HG02885 (cell line): Measurements from ENCODE around the gene SWAP70.
"Not testable (repeated sequence)": the region's sequence is repeated elsewhere in the genome, so short reads cannot be mapped to it uniquely, and the experiment has no call there.

Experiments
- ATAC-seq: cut with Tn5 transposase; IDR thresholded peaks from one replicate; pipeline ENCODE4 v1.9.1; 2021; ENCODE audit warnings: mild to moderate bottlenecking; ENCODE audit not compliant: unreplicated experiment, poor library complexity

SWAP70 gene

DNA sequence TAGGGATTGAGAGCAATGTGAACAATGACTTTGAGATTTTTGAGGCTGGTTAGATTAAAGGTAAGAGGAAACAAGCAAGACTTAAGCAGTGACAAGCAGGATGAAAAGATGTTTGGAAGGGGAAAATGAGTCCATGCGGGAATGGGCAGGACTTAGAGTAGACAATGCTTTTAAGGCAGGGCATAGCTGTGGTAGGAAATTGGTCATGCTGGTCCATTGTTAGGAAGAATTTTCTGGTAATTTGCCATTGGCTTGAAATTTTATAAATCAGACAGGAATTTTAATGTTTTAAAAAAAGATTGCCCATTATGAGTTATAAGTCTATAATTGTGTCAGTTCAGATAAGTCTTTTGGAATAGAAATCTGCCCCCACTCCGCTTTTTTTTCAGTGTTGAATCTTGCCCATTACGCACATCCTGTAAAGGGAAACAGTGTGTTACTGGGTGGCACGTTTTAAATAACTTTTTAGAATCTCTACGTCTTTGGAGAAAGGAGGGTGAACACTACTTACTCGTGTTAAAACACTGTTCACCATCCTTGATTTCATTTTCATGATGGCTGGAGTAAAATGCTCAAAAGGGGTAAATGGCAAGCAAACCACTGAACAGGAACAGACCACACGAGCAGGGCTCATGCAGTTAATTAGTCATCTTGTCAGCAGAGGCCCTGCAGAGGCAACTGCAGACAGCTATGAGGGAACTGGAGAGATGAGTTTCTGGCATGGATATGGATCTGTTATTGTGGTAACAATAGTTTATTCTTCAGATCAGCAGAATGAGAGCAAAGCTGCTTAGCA is 25.0 kb downstream of the SWAP70 start:
- peak; percentile 81 for ATAC-seq

DNA sequence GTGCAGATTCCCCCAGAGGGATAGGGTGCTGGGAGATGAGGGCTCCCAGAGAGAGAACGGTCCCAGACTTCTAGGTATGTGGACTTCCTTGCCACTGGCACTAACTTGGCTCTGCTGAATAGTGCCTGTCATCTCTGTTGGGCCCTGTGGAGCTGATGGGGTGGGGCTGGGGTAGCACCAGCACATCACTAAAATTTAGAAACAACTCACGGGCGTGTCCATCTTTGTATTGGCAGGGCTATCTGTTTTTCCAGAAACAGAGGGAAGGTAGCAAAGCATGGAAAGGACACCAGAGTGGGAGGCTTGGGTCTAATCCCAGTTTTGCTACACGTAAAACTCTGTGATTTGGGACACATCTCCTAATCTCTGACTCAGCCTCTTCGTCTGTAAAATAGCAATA is 25.8 kb downstream of the SWAP70 start:
- no peak for ATAC-seq

DNA sequence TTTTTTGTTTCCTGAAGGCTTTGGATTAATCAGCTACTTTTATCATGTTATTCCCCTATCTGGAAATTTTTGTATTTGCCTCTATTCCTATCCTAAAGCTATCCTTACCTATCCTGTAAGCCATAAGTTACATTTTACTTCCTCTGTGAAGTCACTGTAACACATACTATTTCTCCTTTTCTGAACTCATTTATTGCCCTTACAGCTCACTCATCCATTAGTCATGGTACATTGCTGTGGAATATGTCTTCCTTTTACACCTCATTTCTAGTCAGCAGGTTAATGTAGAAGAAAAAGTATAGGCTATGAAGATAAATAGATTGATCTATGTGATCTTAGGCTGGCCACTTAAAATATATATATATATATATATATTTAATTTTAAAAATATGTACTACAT is 28.0 kb downstream of the SWAP70 start:
- ATAC-seq: no peak

DNA sequence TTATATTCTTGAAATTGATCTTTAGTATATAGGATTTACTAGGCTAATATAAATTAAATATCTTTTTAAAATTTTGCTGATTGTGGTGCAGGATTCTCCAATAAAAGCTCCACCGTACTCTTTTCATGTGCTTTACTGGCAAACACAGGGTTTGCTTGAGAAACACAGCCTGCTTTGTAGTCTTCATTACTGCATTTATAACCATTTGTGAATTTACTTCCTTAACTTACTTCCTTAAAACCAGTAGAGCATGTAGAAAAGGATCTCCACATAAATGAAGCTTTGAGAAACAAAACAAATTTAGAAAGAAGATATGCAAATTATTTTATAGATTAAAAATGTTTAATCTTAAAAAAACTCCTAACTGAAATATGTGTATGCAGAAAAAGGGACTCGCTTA is 28.8 kb downstream of the SWAP70 start:
- no peak for ATAC-seq

DNA sequence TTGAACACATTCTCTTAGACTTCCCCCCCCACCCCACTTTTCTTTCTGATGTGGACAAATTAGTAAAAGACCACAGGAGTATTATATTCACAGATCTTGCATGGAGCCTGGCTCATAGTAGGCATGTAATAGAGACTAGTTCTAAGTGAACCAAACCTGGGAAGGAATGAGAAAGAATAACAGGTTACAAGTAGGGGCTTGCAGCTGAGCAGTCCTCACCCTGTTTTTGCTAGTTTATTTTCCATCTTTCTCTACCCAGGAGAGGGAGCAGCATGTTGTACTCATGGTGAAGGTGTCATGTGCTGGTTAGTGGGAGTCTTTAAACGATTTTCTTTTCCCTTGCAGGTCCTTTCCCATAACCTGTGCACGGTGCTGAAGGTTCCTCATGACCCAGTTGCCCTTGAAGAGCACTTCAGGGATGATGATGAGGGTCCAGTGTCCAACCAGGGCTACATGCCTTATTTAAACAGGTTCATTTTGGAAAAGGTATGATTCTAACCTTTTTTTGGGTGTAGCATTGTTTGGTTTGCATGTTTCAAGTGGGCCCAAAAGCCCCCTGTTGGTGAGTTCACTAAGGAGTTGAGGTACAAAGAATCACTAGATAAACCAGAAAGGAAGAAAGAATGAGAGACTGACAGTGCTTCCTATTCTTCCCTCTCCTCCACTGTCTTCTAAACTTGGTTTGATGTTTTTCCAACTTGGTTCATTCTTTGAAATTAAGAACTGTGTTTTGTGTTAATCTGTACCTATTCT is 30.1 kb downstream of the SWAP70 start:
- ATAC-seq: no peak

DNA sequence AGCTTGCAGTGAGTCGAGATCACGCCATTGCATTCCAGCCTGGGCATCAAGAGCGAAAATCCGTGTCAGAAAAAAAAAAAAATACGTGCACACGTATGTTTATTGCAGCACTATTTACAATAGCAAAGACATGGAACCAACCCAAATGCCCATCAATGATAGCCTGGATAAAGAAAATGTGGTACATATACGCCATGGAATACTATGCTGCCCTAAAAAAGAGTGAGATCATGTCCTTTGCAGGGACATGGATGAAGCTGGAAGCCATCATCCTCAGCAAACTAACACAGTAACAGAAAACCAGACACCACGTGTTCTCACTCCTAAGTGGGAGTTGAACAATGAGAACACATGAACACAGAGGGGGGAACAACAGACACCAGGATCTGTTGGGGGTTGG is 31.4 kb downstream of the SWAP70 start:
- not testable (repeated sequence) for ATAC-seq

DNA sequence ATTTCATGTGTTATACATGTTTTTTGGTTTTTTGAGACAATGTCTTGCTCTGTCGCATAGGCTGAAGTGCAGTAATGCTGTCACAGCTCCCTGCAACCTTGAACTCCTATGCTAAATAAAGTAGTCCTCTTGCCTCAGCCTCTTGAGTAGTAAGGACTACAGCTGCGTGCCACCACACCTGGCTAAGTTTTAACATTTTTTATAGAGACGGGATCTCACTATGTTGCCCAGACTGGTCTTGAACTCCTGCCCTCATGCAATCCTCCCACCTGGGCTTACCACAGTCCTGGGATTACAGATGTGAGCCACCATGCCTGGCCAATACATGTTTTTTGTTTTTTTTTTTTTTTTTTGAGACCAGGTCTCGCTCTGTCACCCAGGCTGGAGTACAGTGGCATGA is 33.9 kb downstream of the SWAP70 start:
- ATAC-seq: no peak

DNA sequence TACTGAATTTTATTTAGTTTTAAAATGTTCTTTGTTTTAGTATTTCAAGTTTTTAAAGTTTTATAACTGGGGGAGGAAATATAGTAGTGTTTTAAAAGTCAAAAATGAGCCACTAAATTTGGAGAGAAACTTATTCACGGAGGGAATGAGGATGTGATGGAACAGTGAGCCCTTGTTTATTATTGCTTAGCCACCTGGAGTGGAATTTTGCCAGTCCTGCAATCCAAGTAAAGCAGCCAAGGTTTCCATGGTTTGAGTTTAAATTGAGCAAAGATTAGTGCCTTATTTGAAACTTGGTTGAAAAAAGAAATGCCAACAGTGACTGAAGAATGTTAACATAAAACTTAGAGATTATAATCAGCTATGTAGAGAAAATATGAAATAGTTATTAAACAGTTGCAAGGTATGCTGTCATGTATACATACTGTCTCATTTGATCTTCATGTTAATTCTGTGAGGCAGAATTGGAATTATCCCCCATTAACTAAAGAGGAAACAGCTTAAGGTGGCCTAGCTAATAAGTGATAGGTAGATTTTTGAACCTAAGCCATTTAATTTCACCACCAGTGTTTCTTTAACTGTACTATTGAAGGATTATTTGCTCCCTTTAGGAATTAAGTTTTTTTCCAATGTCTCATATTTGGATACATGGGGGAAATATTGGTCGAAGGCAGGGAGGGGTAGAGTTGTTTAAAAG is 36.4 kb downstream of the SWAP70 start:
- no peak for ATAC-seq

DNA sequence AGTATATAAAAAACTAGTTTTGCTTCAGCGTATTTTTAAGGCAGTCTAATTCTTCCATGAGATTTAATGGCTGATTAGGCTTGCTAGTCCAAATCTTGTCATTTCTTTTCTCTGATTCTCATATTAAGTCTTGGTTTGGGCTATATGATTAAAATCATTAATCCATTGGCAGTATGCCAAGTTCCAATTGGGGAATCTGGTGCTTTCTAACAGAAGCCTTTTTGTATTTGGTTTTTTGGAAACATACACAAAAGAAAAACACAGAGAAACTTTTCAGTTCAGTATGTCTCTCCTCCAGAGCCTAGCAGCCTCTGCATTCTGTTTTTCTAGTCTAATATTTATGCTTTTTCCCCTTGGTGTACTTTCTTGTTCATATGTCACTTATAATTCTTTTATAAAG is 37.9 kb downstream of the SWAP70 start:
- ATAC-seq: no peak

DNA sequence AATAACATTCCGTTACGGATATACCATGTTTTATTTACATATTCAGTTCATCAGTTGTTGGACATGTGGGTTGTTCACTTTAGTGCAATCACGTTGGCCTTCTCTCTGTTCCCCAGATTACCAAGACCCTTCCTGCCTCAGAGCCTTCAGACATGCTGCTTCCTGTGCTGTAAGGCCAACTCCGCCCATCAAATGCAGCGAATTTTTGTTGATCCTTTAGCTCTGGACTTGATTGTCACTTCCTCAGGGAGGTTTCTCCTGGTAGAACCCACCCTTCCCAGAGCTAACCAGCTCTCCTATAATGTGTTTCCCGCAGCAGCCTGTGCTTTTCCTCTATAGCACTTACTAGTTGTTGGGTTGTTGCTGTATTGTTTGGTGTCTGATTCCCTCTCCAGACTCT is 39.4 kb downstream of the SWAP70 start:
- ATAC-seq: no peak

DNA sequence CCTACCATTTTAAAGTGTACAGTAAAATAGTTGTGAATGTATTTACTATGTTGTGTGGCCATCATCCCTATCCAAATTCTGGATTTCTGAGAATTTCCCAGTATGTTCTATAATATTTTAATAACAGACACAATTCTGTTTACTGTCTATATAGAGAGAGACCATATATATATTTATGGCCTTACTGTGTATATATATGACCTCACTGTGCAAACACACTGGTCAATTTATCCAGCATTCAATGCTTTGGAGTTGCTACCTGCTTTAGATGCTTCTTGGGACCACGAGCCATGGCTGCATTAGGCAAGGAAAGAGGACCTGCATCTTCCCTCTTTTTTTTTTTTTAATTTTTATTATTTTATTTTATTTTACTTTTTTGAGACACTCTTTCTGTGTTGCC is 40.2 kb downstream of the SWAP70 start:
- no peak for ATAC-seq

DNA sequence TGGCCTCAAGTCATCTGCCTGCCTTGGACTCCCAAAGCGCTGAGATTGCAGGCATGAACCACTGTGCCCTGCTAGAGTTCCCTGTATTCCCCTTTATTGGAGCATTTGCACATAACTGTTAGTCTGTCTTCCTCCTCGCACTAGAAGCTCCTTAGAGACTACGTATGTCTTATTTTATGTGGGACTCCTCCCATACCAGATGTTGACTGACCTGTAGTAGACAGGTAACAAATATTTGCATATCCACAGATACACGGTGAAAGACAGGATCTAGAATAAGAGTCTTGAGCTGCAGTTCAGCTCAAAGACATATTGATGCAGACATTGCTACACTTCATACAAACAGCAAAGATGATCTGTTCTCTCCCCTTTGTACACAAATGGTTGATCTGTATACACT is 40.7 kb downstream of the SWAP70 start:
- no peak for ATAC-seq

DNA sequence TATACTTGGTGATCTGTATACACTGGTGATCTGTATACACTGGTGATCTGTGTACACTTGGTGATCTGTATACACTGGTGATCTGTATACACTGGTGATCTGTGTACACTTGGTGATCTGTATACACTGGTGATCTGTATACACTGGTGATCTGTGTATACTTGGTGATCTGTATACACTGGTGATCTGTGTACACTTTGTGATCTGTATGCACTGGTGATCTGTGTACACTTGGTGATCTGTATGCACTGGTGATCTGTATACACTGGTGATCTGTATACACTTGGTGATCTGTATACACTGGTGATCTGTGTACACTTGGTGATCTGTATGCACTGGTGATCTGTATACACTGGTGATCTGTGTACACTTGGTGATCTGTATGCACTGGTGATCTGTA is 41.5 kb downstream of the SWAP70 start:
- ATAC-seq: not testable (repeated sequence)

DNA sequence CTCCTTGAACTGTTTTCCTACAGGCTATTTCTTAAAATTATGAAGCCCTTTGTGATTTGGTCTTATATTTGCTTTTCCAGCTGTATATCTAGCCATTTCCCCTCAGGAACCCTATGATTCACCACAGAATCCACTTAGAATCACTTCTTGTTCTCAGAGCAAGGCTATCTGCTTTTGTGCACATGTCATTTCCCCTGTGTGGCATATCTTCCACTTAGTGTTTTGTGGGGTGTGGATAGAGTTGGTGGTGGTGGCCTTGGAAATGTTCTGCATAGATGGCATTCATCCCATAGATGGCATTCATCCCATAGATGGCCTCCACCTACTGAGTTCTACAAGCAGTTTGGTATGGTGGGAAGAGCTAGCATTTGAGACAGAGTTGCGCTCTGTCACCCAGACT is 44.7 kb downstream of the SWAP70 start:
- ATAC-seq: no peak

DNA sequence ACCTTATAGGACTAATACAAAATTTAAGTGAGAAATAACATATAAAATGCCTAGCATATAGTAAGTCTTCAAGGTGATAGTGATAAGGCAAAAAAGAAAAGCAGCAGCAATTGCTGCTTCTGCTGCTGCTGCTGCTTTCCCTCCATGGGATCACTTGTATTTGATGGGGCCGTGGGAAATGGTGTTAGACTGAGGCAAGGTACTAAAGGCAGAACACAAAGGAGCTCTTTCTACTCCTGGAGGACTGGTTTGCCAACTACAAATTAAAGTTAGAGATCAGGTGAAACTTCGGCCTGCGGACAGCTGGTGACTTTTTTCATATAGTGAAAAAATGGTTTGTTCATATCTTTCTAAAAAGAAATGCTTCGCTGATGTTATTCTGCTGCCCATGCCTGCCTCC is 46.3 kb downstream of the SWAP70 start:
- ATAC-seq: no peak

DNA sequence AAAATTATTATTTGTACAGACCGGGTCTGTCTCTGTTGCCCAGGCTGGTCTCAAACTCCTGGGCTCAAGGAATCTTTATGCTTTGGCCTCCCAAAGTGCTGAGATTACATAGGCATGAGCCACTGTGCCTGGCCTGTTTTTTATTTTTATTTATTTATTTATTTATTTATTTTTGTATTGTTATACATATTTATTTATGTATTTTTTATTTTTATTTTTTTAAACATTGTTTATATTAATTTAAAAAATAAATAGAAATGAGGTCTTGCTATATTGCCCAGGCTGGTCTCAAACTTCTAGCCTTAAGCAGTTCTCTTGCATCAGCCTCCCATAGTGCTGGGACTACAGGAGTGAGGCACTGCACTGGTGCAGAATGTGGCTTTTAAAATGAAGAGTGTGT is 47.0 kb downstream of the SWAP70 start:
- ATAC-seq: no peak

DNA sequence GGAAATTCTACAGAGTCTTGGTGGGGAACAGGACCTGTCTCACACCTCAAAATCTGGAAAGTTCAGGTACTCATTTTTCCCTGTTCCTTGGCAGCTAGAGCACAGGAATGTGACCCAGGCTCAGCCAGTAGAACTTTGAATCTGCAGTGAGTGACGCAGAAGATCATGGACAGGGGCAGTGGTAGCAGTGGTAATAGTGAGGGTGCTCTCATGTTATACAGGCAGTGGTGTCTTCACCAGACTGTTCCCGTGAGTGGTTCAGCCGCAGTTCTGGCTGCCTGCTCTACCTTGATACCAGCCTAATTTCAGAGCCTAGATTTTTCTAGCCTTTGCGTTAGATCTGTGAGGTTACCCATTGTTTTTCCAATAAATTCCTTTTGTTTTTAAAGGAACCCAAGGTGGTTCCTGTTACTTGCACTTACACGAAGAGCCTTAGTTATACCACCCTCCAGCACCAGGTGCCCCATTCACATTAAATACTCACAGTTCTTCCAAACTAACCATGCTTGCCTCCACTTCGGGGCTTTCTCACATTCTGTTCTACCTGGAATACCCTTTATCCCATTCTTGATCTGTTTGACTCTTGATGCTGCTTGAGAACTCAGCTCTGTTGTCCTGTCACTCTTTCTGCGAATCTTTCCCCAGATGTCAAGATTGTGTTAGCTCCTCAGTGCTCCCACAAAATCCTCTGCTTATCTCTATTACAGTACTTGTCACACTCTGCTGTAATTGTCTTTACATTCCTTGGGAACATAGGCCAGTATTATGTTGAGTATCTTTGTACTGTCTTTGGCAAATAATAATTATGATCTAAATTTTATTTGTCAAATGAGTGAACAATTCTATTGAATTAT is 47.8 kb downstream of the SWAP70 start:
- ATAC-seq: no peak

DNA sequence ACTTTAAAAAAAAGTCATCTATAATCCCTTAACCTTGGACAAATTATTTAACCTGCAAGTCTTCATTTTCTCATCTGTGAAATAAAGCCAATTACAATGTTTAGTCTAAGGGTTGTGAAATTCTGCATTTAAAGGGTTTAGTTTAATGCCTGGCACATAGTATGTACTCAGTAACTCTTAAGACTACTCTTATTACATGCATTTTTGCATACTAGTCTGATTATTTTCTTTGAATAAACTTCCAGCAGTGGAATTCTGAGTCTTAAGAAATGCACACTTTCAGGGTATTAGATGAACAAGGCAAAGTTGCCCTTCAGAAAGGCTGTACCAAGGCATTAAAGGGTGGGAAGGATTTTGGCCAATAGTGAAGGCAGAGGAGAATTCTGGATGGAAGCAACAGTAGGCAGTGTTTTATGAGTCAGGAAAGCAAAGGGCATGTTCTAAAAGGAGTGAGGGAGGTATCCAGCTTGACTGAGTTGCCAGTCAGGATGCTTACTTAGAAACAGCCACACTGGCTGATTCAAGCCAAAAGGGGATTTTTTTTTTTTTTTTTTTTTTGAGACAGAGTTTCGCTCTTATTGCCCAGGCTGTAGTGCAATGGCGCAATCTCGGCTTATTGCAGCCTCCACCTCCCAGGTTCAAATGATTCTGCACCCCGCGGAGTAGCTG is 50.5 kb downstream of the SWAP70 start:
- no peak for ATAC-seq

DNA sequence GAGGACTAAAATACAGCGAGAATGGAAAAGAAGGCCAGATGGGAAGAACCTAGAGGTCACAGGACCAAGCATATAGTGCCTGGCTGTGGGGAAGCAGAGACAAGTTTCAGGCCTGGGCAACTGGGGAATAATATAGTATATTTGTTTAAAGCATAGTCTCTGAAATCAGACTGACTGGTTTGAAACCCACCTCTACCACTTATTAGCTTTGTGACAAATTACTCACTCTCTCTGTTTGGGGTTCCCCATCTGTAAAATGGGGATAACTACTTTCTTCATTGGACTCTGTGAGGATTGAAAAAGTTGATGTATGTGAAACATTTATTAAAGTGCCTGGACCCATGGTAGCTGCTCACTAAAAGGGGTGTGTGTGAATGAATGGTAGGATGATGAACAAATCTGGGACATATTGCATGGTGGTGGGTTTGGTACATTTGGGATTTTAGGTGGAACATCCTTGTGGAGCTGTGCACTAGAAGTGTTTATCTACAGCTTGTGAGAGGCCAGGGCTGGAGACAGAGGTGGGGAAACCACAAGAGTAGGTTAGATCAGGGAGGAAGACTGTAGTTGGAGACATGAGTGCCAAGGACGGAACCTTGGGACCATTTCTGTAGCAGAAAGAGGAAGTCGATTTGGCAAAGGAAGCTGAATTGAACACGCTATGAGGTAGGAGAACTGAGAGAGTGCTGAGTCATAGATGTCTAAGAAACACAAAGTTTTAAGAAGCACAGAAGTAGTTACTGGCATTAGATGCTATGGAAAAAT is 52.6 kb downstream of the SWAP70 start:
- ATAC-seq: peak; percentile 87
